H1 (cell line): ENCODE results near the gene C11orf71. TPM values are rescaled to one million over a fixed set of nuclear protein-coding genes. Genes with fewer than 3 reads are reported as not detected.

Source experiments
- CTCF ChIA-PET: fragments of 300-600 bp; sonication (Branson Sonifier 250); formaldehyde crosslinking; loops from one replicate; lab custom pipeline; 2021; ENCODE audit not compliant: partially characterized antibody; lab: Charles Lee
- POLR2A ChIA-PET: fragments of 300-600 bp; sonication (Branson Sonifier 250); formaldehyde crosslinking; loops from one replicate; lab custom pipeline; 2021; ENCODE audit warnings: inconsistent platforms; ENCODE audit not compliant: partially characterized antibody; lab: Charles Lee
- DNase-seq, 2 experiments: peaks; one replicate each; pipeline versions ENCODE4 v3.0.0 to v3.0.0-alpha.2; 2010 to 2022; ENCODE audit warnings: low spot score in 2 of 2, low read depth in 1 of 2, mixed read lengths in 1 of 2
- FAIRE-seq: peaks from 2 replicates; lab custom pipeline; 2011; peaks lifted over from hg19 to GRCh38; lab: Jason Lieb, UNC
- H2AFZ ChIP-seq: 2 replicates; pipeline ENCODE4 v1.8.1; 2012; ENCODE audit warnings: low read length, inconsistent platforms
- H2AK5ac ChIP-seq: 2 replicates; pipeline ENCODE4 v1.6.1; 2013; ENCODE audit warnings: low read depth, low read length
- H2BK120ac ChIP-seq: replicated peaks from 2 replicates; pipeline ENCODE3; 2013; ENCODE audit warnings: low read depth, low read length, inconsistent platforms
- H2BK12ac ChIP-seq: 2 replicates; pipeline ENCODE4 v1.6.1; 2013; ENCODE audit warnings: low read depth, low read length
- H2BK15ac ChIP-seq: 2 replicates; pipeline ENCODE4 v1.6.1; 2013; ENCODE audit warnings: low read length
- H2BK20ac ChIP-seq: 2 replicates; pipeline ENCODE4 v1.6.1; 2013; ENCODE audit warnings: low read length
- H2BK5ac ChIP-seq: 2 replicates; pipeline ENCODE4 v1.6.1; 2013; ENCODE audit warnings: low read depth, low read length
- H3K14ac ChIP-seq: 2 replicates; pipeline ENCODE4 v1.6.1; 2013; ENCODE audit warnings: inconsistent platforms; ENCODE audit not compliant: insufficient read length
- H3K18ac ChIP-seq: 2 replicates; pipeline ENCODE4 v1.6.1; 2013; ENCODE audit warnings: low read length; ENCODE audit errors: extremely low read depth
- H3K23ac ChIP-seq: 2 replicates; pipeline ENCODE4 v1.6.1; 2013; ENCODE audit warnings: inconsistent platforms; ENCODE audit not compliant: insufficient read length
- H3K23me2 ChIP-seq: 2 replicates; pipeline ENCODE4 v1.6.1; 2013; ENCODE audit warnings: low read depth, low read length
- H3K27ac ChIP-seq: 2 replicates; pipeline ENCODE4 v1.6.1; 2011; ENCODE audit warnings: low read depth, low read length, inconsistent platforms
- H3K27me3 ChIP-seq, 4 experiments: replicated peaks in 1 of 4; 1 replicate in 1 of 4; 2 replicates in 3 of 4; pipeline versions ENCODE4 v1.6.1 to v1.8.1; 2011 to 2013; ENCODE audit warnings: low read length in 3 of 4, mild to moderate bottlenecking in 3 of 4, inconsistent platforms in 2 of 4, mixed read lengths in 2 of 4, moderate library complexity in 1 of 4; ENCODE audit not compliant: control insufficient read depth in 3 of 4, insufficient read depth in 3 of 4; ENCODE audit errors: extremely low read depth in 1 of 4
- H3K36me3 ChIP-seq, 4 experiments: 2 replicates each; pipeline versions ENCODE4 v1.6.1 to v1.8.1; 2011 to 2013; ENCODE audit warnings: mild to moderate bottlenecking in 4 of 4, low read length in 3 of 4, moderate library complexity in 2 of 4, control low read depth in 1 of 4, inconsistent platforms in 1 of 4; ENCODE audit not compliant: insufficient read depth in 4 of 4, control insufficient read depth in 2 of 4
- H3K4ac ChIP-seq: replicated peaks from 2 replicates; pipeline ENCODE3; 2013; ENCODE audit warnings: low read length, low read depth, mixed read lengths, inconsistent platforms; ENCODE audit not compliant: insufficient read length
- H3K4me1 ChIP-seq, 4 experiments: replicated peaks in 1 of 4; 1 replicate in 1 of 4; 2 replicates in 3 of 4; pipeline versions ENCODE4 v1.6.1 to v1.8.1; 2011 to 2013; ENCODE audit warnings: low read length in 3 of 4, inconsistent platforms in 2 of 4, mixed read lengths in 1 of 4; ENCODE audit not compliant: insufficient read depth in 4 of 4, control insufficient read depth in 3 of 4
- H3K4me2 ChIP-seq, 2 experiments: 2 replicates each; pipeline versions ENCODE4 v1.6.1 to v1.8.1; 2011 to 2013; ENCODE audit warnings: low read depth in 2 of 2, low read length in 2 of 2, control low read depth in 1 of 2, inconsistent platforms in 1 of 2, mild to moderate bottlenecking in 1 of 2; ENCODE audit not compliant: insufficient read depth in 1 of 2
- H3K4me3 ChIP-seq, 4 experiments: fragments of 200-600, 300-600 bp in 1 of 4; sonication (generic), shearing (Covaris generic), sonication (Bioruptor Twin) in 1 of 4; 2 replicates each; pipeline versions ENCODE4 v1.5.1 to v1.8.1; 2011 to 2016; ENCODE audit warnings: low read length in 4 of 4, low read depth in 3 of 4, control low read depth in 2 of 4, inconsistent platforms in 2 of 4, mild to moderate bottlenecking in 2 of 4, mixed read lengths in 1 of 4, moderate library complexity in 1 of 4; ENCODE audit not compliant: insufficient read depth in 2 of 4; ENCODE audit errors: extremely low read depth in 1 of 4
- H3K56ac ChIP-seq: replicated peaks from 2 replicates; pipeline ENCODE3; 2013; ENCODE audit warnings: low read depth, mild to moderate bottlenecking, mixed read lengths, low read length, inconsistent platforms; ENCODE audit not compliant: insufficient read length
- H3K79me1 ChIP-seq: 2 replicates; pipeline ENCODE4 v1.6.1; 2013; ENCODE audit warnings: low read depth, low read length, control low read depth
- H3K79me2 ChIP-seq, 2 experiments: 2 replicates each; pipeline versions ENCODE4 v1.6.1 to v1.8.1; 2012 to 2013; ENCODE audit warnings: low read length in 2 of 2, mild to moderate bottlenecking in 2 of 2, inconsistent platforms in 1 of 2; ENCODE audit not compliant: insufficient read depth in 2 of 2, control insufficient read depth in 1 of 2
- H3K9ac ChIP-seq, 4 experiments: replicated peaks in 1 of 4; 1 replicate in 1 of 4; 2 replicates in 3 of 4; pipeline versions ENCODE4 v1.6.1 to v1.8.1; 2011 to 2013; ENCODE audit warnings: low read depth in 3 of 4, low read length in 3 of 4, control low read depth in 2 of 4, mild to moderate bottlenecking in 2 of 4, moderate library complexity in 2 of 4, inconsistent platforms in 1 of 4; ENCODE audit errors: extremely low read depth in 1 of 4
- H3K9me3 ChIP-seq, 2 experiments: 2 replicates each; pipeline versions ENCODE4 v1.6.1 to v1.8.1; 2012 to 2013; ENCODE audit warnings: mild to moderate bottlenecking in 2 of 2, moderate library complexity in 2 of 2, control low read depth in 1 of 2, inconsistent platforms in 1 of 2, low read depth in 1 of 2, low read length in 1 of 2, mixed read lengths in 1 of 2; ENCODE audit not compliant: insufficient read depth in 2 of 2
- H4K20me1 ChIP-seq, 2 experiments: replicated peaks in 1 of 2; 2 replicates each; pipeline versions ENCODE3 to v1.8.1; 2011 to 2013; ENCODE audit warnings: inconsistent platforms in 2 of 2, low read length in 2 of 2, mild to moderate bottlenecking in 1 of 2; ENCODE audit not compliant: insufficient read depth in 2 of 2, control insufficient read depth in 1 of 2
- H4K5ac ChIP-seq: 2 replicates; pipeline ENCODE4 v1.6.1; 2013; ENCODE audit warnings: low read length, low read depth, mixed read lengths, inconsistent platforms; ENCODE audit not compliant: insufficient read length
- H4K8ac ChIP-seq: 2 replicates; pipeline ENCODE4 v1.8.0; 2013; ENCODE audit warnings: mild to moderate bottlenecking, moderate library complexity, low read length, inconsistent platforms; ENCODE audit not compliant: insufficient read depth; ENCODE audit errors: extremely low read depth
- H4K91ac ChIP-seq: replicated peaks from 2 replicates; pipeline ENCODE3; 2013; ENCODE audit warnings: low read length, mixed read lengths, inconsistent platforms; ENCODE audit not compliant: insufficient read length
- SIX5 ChIP-seq: IDR thresholded peaks from 2 replicates; pipeline ENCODE4 v1.6.1; 2011; ENCODE audit warnings: mild to moderate bottlenecking, low read depth, low read length
- SP1 ChIP-seq: IDR thresholded peaks from 2 replicates; pipeline ENCODE4 v1.6.1; 2011; ENCODE audit warnings: low read depth, low read length
- TAF7 ChIP-seq: optimal IDR thresholded peaks from 2 replicates; pipeline ENCODE3; 2011; ENCODE audit warnings: low read depth, mild to moderate bottlenecking, inconsistent platforms, low read length, moderate library complexity, borderline replicate concordance
- TBP ChIP-seq: IDR thresholded peaks from 2 replicates; pipeline ENCODE4 v1.6.1; 2011; ENCODE audit warnings: low read depth, low read length, improper control_type of control experiment
- WGBS, 2 experiments: shearing (Covaris generic) in 1 of 2; methylation state at CpG; one replicate each; pipeline versions ENCODE4 v1.1.6 to v1.1.7; 2013 to 2015; ENCODE audit warnings: low lambda C conversion rate in 2 of 2, mixed read lengths in 2 of 2, inconsistent platforms in 1 of 2, low coverage in 1 of 2, missing lambda C conversion rate in 1 of 2; ENCODE audit not compliant: insufficient replicate concordance in 2 of 2, insufficient coverage in 1 of 2, insufficient read length in 1 of 2; ENCODE audit errors: extremely low coverage in 1 of 2, missing lambda C conversion rate in 1 of 2; 5-methylcytosine and 5-hydroxymethylcytosine counted together
- polyA plus RNA-seq, 7 experiments: library from polyadenylated mRNA; depleted of rRNA in 3 of 7; stranded (reverse) in 5 of 7; unstranded in 2 of 7; fragments of >200 nt in 5 of 7; fragments of 200-250 nt in 2 of 7; gene quantifications; 1 replicate in 5 of 7; 2 replicates in 1 of 7; 4 replicates in 1 of 7; pipeline versions ENCODE4 v1.2.1 to v1.2.3, GENCODE V29; 2011 to 2013; ENCODE audit warnings: missing spikeins in 2 of 7, mixed read lengths in 2 of 7
- total RNA-seq: library from RNA; stranded (reverse); fragmentation: NEBNext Ultra II Directional; extraction: Animal tissue kit (Norgen Biotek cat#: 25700); gene quantifications from 2 replicates; pipeline ENCODE4 v1.2.1, GENCODE V29; 2021
- TF ChIP-seq, protein P1 (sequence below): IDR thresholded peaks from 2 replicates; pipeline ENCODE4 v1.6.1; 2011; ENCODE audit warnings: low read length, improper control_type of control experiment

The C11orf71 gene
- total and polyA plus RNA-seq, 2 of the 8 experiments (the other 6 are each of a cell fraction or from before 2014, with no cell fraction given) = 5.4 to 8.7 TPM

DNA sequence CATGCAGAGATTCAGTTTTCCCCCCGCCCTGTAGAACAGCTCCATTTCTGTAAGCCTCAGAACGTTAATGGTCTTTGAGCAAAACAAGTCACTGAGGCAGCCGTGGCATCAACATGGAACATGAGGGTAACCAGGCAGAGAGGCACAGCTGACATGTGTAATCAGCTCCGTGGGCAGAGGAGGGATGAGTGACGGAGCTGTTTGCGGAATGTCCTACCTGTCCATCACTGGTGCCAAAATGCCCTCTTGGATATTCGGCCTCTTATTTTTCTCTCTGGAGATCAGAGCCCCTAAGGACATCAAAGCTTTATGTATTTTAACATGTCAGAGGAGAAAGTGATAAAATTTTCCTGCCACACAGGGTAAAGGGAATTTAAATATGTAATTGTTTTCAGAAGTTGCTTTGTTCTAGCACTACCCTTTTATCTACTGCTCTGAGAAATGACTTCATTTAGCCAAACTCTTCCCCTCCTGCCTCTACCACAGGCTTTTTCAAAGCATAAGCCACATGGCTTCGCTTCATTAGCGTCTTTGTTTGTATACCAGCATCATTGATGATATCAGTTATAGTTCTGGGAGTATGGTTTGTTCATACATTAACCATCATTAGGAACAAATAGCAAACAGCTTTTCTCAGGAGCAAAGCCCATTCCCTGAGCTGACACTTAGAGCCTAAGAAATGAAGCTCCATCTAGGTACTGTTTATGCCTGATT, 32.9 kb downstream of the C11orf71 start:
- H2BK120ac ChIP-seq = no peak overlapping the region
- H3K9me3 ChIP-seq = no peaks in the 10 kb centered on the region
- 0 out of 2 replicates have a peak overlapping the region, but pooled peaks have one; percentile 52 for H2AFZ ChIP-seq
- H3K79me2 ChIP-seq = no peaks in the 10 kb centered on the region
- POLR2A ChIA-PET = interaction anchor here (0.6 kb wide), 2 partner anchors 18 to 349 kb away, joined by 3 read pairs; no protein-coding TSS in a partner anchor
- H3K23ac ChIP-seq = no peak overlapping the region
- H2BK20ac ChIP-seq = no peak overlapping the region
- no peak overlapping the region for H3K4me2 ChIP-seq
- no peak overlapping the region for H2BK12ac ChIP-seq
- no peak overlapping the region for H2BK15ac ChIP-seq
- 91% methylated on average over 9 of the region's 9 CpGs; no CpG with 5 or more reads in 1 of the 2 experiments for WGBS, 2 experiments
- DNase-seq (no peak), FAIRE-seq (no peak)
- no peak overlapping the region for H4K91ac ChIP-seq
- no peak overlapping the region for H3K4me3 ChIP-seq
- no peak overlapping the region for H4K8ac ChIP-seq
- H4K5ac ChIP-seq = no peak overlapping the region
- H3K18ac ChIP-seq = no peak overlapping the region
- no peaks in the 10 kb centered on the region; the same call in 1 of the 2 replicates for H3K79me1 ChIP-seq
- H3K27me3 ChIP-seq = no peaks in the 10 kb centered on the region
- H3K23me2 ChIP-seq = no peaks in the 10 kb centered on the region
- no peak overlapping the region for H3K56ac ChIP-seq
- CTCF ChIA-PET = interaction anchor here (0.7 to 2.6 kb wide), 10 partner anchors 10 to 120 kb away, joined by 3 to 9 read pairs (median 4); no protein-coding TSS in a partner anchor
- no peak overlapping the region for H2BK5ac ChIP-seq
- no peaks in the 10 kb centered on the region for H4K20me1 ChIP-seq
- H3K4ac ChIP-seq = no peak overlapping the region
- H2AK5ac ChIP-seq = no peak overlapping the region
- H3K9ac ChIP-seq = no peak overlapping the region
- H3K4me1 ChIP-seq = peaks cover 0 to 6% (median 0%) of the 10 kb centered on the region in 4 experiments; a peak in 2 of 7 replicates
- no peaks in the 10 kb centered on the region for H3K36me3 ChIP-seq
- no peak overlapping the region for H3K14ac ChIP-seq
- no peak overlapping the region for H3K27ac ChIP-seq
- TF ChIP-seq SIX5 (no peak), TBP (no peak), SP1 (no peak), TAF7 (no peak)
- TF ChIP-seq, protein P1, sequence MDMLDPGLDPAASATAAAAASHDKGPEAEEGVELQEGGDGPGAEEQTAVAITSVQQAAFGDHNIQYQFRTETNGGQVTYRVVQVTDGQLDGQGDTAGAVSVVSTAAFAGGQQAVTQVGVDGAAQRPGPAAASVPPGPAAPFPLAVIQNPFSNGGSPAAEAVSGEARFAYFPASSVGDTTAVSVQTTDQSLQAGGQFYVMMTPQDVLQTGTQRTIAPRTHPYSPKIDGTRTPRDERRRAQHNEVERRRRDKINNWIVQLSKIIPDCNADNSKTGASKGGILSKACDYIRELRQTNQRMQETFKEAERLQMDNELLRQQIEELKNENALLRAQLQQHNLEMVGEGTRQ = no peak
